B cell (primary cell): ENCODE results near the gene ARHGEF17.

Source experiments
- CTCF ChIP-seq: fragments of 200-600 bp; IDR thresholded peaks from one replicate; pipeline ENCODE4 v1.8.0; 2022; ENCODE audit warnings: antibody characterized with exemption, mild to moderate bottlenecking
- EZH2 ChIP-seq: IDR thresholded peaks from 2 replicates; pipeline ENCODE4 v1.6.1; 2012; ENCODE audit warnings: borderline replicate concordance, low read depth, mild to moderate bottlenecking, moderate library complexity, low read length; ENCODE audit not compliant: insufficient read depth, poor library complexity, severe bottlenecking

GRCh38 chr11:73275381-73275750 lies 32.7 kb upstream of the ARHGEF17 start:
- TF ChIP-seq CTCF (no peak), EZH2 (no peak)
